Natural killer cell (primary cell): Measurements from ENCODE around the gene XXYLT1. TPM values are rescaled to one million over a fixed set of nuclear protein-coding genes. Genes with fewer than 3 reads are reported as not detected.

Experiments used
- ATAC-seq, 3 donors: fragments of 150-1000 bp in 2 of 3; fragments of 200-7000 bp in 1 of 3; cut with Tn5 transposase; 1 replicate in 1 of 3; 2 replicates in 2 of 3; pipeline ENCODE4 v1.10.0; 2021; ENCODE audit warnings: mild to moderate bottlenecking in 2 of 3, moderate library complexity in 2 of 3
- DNase-seq, 2 donors: peaks; one replicate each; pipeline versions ENCODE4 v3.0.0 to v3.0.0-alpha.2; 2013 to 2021; ENCODE audit warnings: mixed read lengths in 1 of 2
- H3K27ac ChIP-seq: one replicate; pipeline ENCODE4 v1.5.1; 2013; ENCODE audit warnings: mild to moderate bottlenecking, low read length
- H3K27me3 ChIP-seq: one replicate; pipeline ENCODE4 v1.6.1; 2013; ENCODE audit warnings: low read length; ENCODE audit not compliant: control insufficient read depth, insufficient read depth
- H3K36me3 ChIP-seq: one replicate; pipeline ENCODE4 v1.6.1; 2013; ENCODE audit warnings: low read length; ENCODE audit not compliant: control insufficient read depth, insufficient read depth
- H3K4me1 ChIP-seq: one replicate; pipeline ENCODE4 v1.6.1; 2013; ENCODE audit warnings: low read length; ENCODE audit not compliant: control insufficient read depth, insufficient read depth
- H3K4me3 ChIP-seq: one replicate; pipeline ENCODE4 v1.5.1; 2013; ENCODE audit warnings: low read length
- H3K9me3 ChIP-seq: one replicate; pipeline ENCODE4 v1.6.1; 2013; ENCODE audit warnings: low read length; ENCODE audit not compliant: control insufficient read depth, insufficient read depth
- H3K27ac Mint-ChIP-seq, 2 donors: one replicate each; pipeline ENCODE4 v1.8.0; 2022; ENCODE audit warnings: mild to moderate bottlenecking in 2 of 2, mixed read lengths in 2 of 2, moderate library complexity in 1 of 2
- H3K27me3 Mint-ChIP-seq, 2 donors: one replicate each; pipeline ENCODE4 v1.8.0; 2022; ENCODE audit warnings: low read depth in 2 of 2, mixed read lengths in 2 of 2
- H3K36me3 Mint-ChIP-seq: one replicate; pipeline ENCODE4 v1.8.0; 2022; ENCODE audit warnings: mixed read lengths
- H3K4me1 Mint-ChIP-seq, 2 donors: one replicate each; pipeline ENCODE4 v1.8.0; 2022; ENCODE audit warnings: mixed read lengths in 2 of 2
- H3K4me3 Mint-ChIP-seq: one replicate; pipeline ENCODE4 v1.8.0; 2022; ENCODE audit warnings: mild to moderate bottlenecking, moderate library complexity, mixed read lengths
- H3K9me3 Mint-ChIP-seq, 2 donors: one replicate each; pipeline ENCODE4 v1.8.0; 2022; ENCODE audit warnings: mixed read lengths in 2 of 2
- CTCF ChIP-seq: fragments of 200-600 bp; IDR thresholded peaks from one replicate; pipeline ENCODE4 v1.8.0; 2022; ENCODE audit warnings: antibody characterized with exemption
- WGBS: methylation state at CpG from one replicate; pipeline ENCODE4 v1.1.7; 2013; ENCODE audit warnings: missing lambda C conversion rate; ENCODE audit not compliant: insufficient coverage; 5-methylcytosine and 5-hydroxymethylcytosine counted together
- intact Hi-C: fragments of 100-400 bp; cut with micrococcal nuclease; formaldehyde crosslinking; loops from one replicate; pipeline ENCODE4 v1.14.2; 2022
- total RNA-seq, 4 donors: library from RNA; stranded (reverse); fragments of 120-200 nt in 1 of 4; gene quantifications; one replicate each; pipeline versions ENCODE4 v1.2.3 to v1.2.4, GENCODE V29; 2013 to 2022

Gene XXYLT1
- total RNA-seq, 3 donors from 2014 or later (not counting 1 experiment from before 2014, with no cell fraction given) = 8.7 to 13.6 (median 10.2) TPM

GRCh38 chr3:195191580-195191979 is 79.4 kb downstream of the XXYLT1 start:
- intact Hi-C loops = no loop called here
- no CpG with 5 or more reads among the region's 1 CpG for whole genome bisulfite sequencing
- Mint-ChIP-seq H3K4me1 (peaks cover 15 to 20% of the 10 kb centered on the region in 2 donors), H3K27ac (no peak overlapping the region), H3K27me3 (peaks cover 0 to 3% of the 10 kb centered on the region in 2 donors), H3K9me3 (peaks cover 0 to 4% of the 10 kb centered on the region in 2 donors), H3K36me3 (peaks cover 6% of the 10 kb centered on the region), H3K4me3 (no peak overlapping the region)
- DNase-seq = no peak
- H3K27me3 ChIP-seq = no peaks in the 10 kb centered on the region
- TF ChIP-seq CTCF = no peak
- no peak overlapping the region for H3K4me3 ChIP-seq
- no peaks in the 10 kb centered on the region for H3K36me3 ChIP-seq
- peaks cover 3% of the 10 kb centered on the region for H3K9me3 ChIP-seq
- H3K4me1 ChIP-seq = peaks cover under 1% of the 10 kb centered on the region
- no peak overlapping the region for H3K27ac ChIP-seq
- no peak for ATAC-seq

DNA sequence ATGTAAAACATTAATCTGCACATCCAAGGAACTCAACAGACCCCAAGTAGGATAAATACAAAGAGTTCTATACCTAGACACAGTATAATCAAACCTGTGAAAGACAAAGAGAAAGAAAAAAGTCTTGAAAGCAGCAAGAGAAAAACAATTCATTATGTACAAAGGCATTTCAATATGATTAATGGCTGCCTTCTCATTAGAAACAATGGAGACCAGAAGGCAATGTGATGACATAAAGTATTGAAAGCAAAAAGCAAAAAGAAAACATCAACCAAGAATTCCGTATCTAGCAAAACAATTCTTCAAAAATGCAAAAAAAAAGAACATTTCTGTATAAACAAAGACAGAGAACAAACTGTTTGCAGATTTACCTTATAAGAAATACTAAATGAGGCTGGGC is 81.1 kb downstream of the XXYLT1 start:
- Histone ChIP-seq H3K27ac (no peak overlapping the region), H3K27me3 (no peaks in the 10 kb centered on the region), H3K9me3 (peaks cover 3% of the 10 kb centered on the region), H3K4me1 (peaks cover 12% of the 10 kb centered on the region), H3K4me3 (no peak overlapping the region), H3K36me3 (no peaks in the 10 kb centered on the region)
- DNase-seq = no peak
- TF ChIP-seq CTCF = no peak
- Mint-ChIP-seq H3K27me3 (peaks cover 0 to 3% of the 10 kb centered on the region in 2 donors), H3K36me3 (peaks cover 6% of the 10 kb centered on the region), H3K27ac (no peak overlapping the region), H3K9me3 (peaks cover 0 to 4% of the 10 kb centered on the region in 2 donors), H3K4me3 (no peak overlapping the region), H3K4me1 (peaks cover 24 to 27% of the 10 kb centered on the region in 2 donors)
- ATAC-seq = no peak
- intact Hi-C loops = no loop called here
- WGBS = 100% methylated on average over 1 of the region's 1 CpG

DNA sequence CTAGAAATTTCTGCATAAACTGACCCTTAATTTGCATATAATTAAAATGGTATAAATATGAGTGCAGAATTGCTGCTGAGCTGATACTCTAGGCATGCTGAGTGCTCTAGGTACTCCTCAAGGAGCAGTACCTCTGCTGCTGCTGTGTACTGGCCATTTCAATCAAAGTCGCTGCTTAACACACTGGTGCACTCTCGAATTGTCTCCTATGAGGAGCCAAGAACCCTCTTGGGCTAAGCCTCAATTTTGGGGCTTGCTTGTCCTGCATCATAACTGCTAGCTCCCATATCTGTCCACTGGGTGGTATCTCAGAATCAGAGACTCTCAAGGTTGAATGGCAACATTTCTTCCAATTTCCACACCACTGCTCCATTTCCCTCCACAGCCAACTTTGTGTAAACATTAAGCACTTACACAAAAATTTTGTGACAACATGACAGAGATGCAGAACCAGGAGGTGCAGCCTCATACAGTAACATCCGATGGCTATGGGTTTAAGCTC is 82.5 kb downstream of the XXYLT1 start:
- ATAC-seq (no peak), DNase-seq (no peak)
- no peak overlapping the region for H3K27ac ChIP-seq
- WGBS = 94% methylated on average over 3 of the region's 3 CpGs
- TF ChIP-seq CTCF = no peak
- H3K9me3 Mint-ChIP-seq = peaks cover 0 to 4% of the 10 kb centered on the region in 2 donors
- no peaks in the 10 kb centered on the region for H3K36me3 ChIP-seq
- H3K27me3 Mint-ChIP-seq = peaks cover 0 to 3% of the 10 kb centered on the region in 2 donors
- H3K4me1 ChIP-seq = peaks cover 12% of the 10 kb centered on the region
- H3K4me3 Mint-ChIP-seq = no peak overlapping the region
- H3K4me3 ChIP-seq = no peak overlapping the region
- H3K27me3 ChIP-seq = no peaks in the 10 kb centered on the region
- H3K36me3 Mint-ChIP-seq = peaks cover 6% of the 10 kb centered on the region
- no peak overlapping the region for H3K27ac Mint-ChIP-seq
- H3K9me3 ChIP-seq = peaks cover 3% of the 10 kb centered on the region
- intact Hi-C loops = no loop called here
- peaks cover 20 to 25% of the 10 kb centered on the region in 2 donors for H3K4me1 Mint-ChIP-seq
